ENCODE results near the gene DCAF10.

DNA sequence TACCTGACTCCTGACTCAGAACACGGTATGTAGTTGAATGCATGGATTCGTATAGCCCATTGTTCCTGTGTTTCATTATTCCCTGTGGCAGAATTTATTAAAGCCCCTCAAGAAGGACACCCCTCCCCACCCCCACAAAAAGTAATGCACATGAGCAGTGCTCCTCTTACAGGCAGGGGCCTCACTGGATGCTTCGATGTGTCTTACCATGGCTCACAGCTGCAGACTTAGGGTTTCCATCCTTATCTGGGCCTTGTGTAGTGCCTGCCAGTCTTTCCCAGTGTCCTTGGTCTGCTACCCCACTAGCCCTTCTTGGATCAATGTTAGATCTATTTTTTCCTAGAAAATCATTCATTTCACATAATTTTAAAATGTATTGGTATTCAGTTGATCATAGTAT, 30.6 kb upstream of the DCAF10 start:
- TF ChIP-seq, protein P1, sequence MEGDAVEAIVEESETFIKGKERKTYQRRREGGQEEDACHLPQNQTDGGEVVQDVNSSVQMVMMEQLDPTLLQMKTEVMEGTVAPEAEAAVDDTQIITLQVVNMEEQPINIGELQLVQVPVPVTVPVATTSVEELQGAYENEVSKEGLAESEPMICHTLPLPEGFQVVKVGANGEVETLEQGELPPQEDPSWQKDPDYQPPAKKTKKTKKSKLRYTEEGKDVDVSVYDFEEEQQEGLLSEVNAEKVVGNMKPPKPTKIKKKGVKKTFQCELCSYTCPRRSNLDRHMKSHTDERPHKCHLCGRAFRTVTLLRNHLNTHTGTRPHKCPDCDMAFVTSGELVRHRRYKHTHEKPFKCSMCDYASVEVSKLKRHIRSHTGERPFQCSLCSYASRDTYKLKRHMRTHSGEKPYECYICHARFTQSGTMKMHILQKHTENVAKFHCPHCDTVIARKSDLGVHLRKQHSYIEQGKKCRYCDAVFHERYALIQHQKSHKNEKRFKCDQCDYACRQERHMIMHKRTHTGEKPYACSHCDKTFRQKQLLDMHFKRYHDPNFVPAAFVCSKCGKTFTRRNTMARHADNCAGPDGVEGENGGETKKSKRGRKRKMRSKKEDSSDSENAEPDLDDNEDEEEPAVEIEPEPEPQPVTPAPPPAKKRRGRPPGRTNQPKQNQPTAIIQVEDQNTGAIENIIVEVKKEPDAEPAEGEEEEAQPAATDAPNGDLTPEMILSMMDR (conservative IDR thresholded peaks at IDR 0.05): no peak
- no peak for TF ChIP-seq EZH2 (IDR thresholded peaks at IDR 0.05; ENCODE audit: low read depth)
